ENCODE data around the gene MAP3K3.

MAP3K3 gene

DNA sequence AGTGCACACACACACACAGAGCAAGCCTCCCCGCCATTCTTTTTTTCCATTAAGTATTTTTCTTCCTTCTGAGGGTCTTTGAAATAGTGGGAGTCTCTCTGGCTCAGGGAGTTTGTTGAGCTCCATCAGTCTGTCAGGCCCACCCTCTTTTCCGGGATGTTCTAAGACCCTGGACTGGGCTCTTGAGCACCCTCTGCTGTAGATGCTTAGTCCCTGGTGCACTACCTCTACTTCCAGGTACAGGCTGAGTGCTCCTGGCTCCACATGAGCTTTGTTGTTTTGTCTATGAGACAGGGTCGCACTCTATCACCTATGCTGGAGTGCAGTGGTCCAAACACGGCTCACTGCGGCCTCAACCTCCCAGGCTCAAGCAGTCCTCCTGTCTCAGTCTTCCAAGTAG, 57.0 kb downstream of the MAP3K3 start:
- Histone ChIP-seq H3K27ac (no peak overlapping the region), H3K4me3 (no peak overlapping the region)
- TF ChIP-seq, protein P1, sequence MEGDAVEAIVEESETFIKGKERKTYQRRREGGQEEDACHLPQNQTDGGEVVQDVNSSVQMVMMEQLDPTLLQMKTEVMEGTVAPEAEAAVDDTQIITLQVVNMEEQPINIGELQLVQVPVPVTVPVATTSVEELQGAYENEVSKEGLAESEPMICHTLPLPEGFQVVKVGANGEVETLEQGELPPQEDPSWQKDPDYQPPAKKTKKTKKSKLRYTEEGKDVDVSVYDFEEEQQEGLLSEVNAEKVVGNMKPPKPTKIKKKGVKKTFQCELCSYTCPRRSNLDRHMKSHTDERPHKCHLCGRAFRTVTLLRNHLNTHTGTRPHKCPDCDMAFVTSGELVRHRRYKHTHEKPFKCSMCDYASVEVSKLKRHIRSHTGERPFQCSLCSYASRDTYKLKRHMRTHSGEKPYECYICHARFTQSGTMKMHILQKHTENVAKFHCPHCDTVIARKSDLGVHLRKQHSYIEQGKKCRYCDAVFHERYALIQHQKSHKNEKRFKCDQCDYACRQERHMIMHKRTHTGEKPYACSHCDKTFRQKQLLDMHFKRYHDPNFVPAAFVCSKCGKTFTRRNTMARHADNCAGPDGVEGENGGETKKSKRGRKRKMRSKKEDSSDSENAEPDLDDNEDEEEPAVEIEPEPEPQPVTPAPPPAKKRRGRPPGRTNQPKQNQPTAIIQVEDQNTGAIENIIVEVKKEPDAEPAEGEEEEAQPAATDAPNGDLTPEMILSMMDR (IDR thresholded peaks at IDR 0.05): no peak
- no peak for DNase-seq (ENCODE audit: low spot score)

- no peak for DNase-seq (ENCODE audit: low spot score)
- TF ChIP-seq, protein P1 (IDR thresholded peaks at IDR 0.05): no peak
- no peak overlapping the region for H3K4me3 ChIP-seq
- H3K27ac ChIP-seq: no peak overlapping the region
Observed at GRCh38 chr17:63680700-63681099, 58.5 kb downstream of the MAP3K3 start.

DNA sequence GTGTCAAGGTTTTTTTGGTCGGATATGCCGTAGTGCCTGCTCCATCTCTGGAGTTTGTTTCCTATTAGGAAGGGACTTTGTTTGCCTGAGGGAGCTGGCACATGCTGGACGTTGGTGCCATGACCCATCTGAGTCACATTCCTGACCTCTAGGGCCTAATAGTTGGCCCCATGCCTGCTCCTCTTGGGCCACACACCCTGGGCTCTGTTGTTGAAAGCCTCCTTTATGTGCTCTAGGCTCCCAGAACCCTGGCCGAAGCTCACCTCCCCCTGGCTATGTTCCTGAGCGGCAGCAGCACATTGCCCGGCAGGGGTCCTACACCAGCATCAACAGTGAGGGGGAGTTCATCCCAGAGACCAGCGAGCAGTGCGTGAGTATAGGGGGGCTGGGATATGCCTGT, 59.3 kb downstream of the MAP3K3 start:
- Histone ChIP-seq H3K4me3 (no peak overlapping the region), H3K27ac (no peak overlapping the region)
- TF ChIP-seq, protein P1 (IDR thresholded peaks at IDR 0.05): no peak
- DNase-seq (ENCODE audit: low spot score): no peak

- H3K27ac ChIP-seq: no peak overlapping the region
- TF ChIP-seq, protein P1 (IDR thresholded peaks at IDR 0.05): no peak
Observed at GRCh38 chr17:63682441-63682840, 60.2 kb downstream of the MAP3K3 start.

DNA sequence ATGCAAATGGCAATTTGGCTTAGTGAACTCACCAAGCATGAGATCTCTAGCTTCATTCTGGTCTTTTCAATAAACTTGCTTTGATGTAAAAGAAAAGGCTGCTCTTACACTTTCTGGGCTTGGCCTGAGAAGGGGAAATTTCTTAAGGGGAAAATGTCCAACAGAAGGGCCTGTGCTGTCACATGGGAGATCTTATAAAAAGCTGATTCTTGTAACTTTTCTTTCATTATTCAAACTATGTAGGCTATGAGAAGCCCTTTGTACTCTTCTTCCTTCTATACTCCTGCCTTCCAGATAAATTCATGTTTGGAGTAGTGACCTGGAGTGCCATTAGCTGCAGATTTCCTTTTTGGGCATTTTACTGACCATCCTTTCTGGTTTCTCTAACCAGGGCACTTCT, 60.8 kb downstream of the MAP3K3 start:
- Histone ChIP-seq H3K4me3 (no peak overlapping the region), H3K27ac (no peak overlapping the region)
- DNase-seq (ENCODE audit: low spot score): no peak
- TF ChIP-seq, protein P1 (IDR thresholded peaks at IDR 0.05): no peak

More at GRCh38 chr17:63682441-63682840, 60.2 kb downstream of the MAP3K3 start:
- no peak for DNase-seq (ENCODE audit: low spot score)
- no peak overlapping the region for H3K4me3 ChIP-seq

DNA sequence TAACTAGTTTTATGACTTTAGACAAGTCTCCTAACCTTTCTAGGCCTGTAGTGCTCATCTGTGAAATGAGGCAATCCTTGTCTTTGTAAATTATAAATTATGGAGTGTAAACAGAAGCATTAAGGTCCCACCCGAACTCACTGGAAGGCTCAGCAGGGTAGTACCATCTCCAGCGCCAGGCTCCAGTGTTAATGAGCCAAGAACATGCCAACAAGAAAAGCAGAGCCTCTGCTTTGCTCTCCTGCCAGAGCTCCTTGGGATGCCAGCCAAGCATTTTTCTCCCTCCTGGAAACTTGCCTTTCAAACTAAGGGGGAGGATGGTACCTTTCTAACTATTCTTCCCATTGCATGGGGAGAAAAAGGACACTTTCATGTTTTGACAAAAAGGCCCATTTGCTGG, 62.8 kb downstream of the MAP3K3 start:
- Histone ChIP-seq H3K27ac (no peak overlapping the region), H3K4me3 (no peak overlapping the region)
- no peak for DNase-seq (ENCODE audit: low spot score)
- TF ChIP-seq, protein P1 (IDR thresholded peaks at IDR 0.05): no peak

DNA sequence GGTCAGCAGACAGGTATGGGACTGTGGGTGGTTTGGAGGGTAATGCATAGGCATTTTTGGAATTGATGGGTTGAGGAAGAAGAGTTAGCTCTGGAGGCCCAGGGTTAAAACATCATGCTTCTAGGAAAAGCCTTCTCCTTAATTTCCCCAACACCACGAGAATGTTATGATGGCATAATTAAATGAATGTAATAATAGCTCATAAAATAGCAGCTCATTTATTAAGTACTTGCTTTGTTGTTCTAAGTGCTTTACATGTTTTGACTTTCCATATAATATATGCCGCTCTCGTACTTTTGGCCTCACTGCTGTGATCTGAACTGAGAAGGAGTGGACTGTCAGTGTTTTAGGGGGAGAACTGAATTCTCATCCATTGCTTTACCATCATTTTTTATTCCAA, 63.4 kb downstream of the MAP3K3 start:
- Histone ChIP-seq H3K27ac (no peak overlapping the region), H3K4me3 (no peak overlapping the region)
- TF ChIP-seq, protein P1 (IDR thresholded peaks at IDR 0.05): no peak
- no peak for DNase-seq (ENCODE audit: low spot score)
